ENCODE results near the gene GPSM3.

DNA sequence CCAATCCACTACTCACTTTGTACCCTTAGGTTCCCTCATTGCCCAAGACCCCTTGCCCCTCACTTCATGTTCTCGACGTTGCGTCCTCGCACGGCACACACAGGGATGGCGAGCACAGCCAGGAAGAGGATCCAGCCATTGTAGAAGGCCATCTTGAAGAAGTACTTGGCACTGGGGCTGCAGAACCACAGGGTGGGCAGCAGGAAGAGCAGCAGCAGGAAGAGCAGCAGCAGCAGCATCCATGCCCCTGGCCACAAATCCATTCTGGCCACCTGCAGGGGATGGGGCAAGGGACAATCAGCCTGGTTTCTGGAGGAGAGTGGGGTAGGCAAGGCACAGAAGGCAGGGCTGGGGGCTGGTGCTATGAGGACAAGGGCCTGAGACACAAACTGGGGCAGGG lies 21.2 kb downstream of the GPSM3 start:
- TF ChIP-seq, protein P1, sequence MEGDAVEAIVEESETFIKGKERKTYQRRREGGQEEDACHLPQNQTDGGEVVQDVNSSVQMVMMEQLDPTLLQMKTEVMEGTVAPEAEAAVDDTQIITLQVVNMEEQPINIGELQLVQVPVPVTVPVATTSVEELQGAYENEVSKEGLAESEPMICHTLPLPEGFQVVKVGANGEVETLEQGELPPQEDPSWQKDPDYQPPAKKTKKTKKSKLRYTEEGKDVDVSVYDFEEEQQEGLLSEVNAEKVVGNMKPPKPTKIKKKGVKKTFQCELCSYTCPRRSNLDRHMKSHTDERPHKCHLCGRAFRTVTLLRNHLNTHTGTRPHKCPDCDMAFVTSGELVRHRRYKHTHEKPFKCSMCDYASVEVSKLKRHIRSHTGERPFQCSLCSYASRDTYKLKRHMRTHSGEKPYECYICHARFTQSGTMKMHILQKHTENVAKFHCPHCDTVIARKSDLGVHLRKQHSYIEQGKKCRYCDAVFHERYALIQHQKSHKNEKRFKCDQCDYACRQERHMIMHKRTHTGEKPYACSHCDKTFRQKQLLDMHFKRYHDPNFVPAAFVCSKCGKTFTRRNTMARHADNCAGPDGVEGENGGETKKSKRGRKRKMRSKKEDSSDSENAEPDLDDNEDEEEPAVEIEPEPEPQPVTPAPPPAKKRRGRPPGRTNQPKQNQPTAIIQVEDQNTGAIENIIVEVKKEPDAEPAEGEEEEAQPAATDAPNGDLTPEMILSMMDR (IDR thresholded peaks at IDR 0.05), result no peak
- TF ChIP-seq EP300 (IDR thresholded peaks at IDR 0.05), result no peak
